K562 (cell line): ENCODE results near the gene DAPK3. TPM values are rescaled to one million over a fixed set of nuclear protein-coding genes. Genes with fewer than 3 reads are reported as not detected.
A peak's percentile ranks its signal among the peaks of the same experiment; 100 is the strongest.

Experiments used
- ATAC-seq: fragments of 200-7000 bp; cut with Tn5 transposase; 3 replicates; pipeline ENCODE4 v1.9.1; 2020; ENCODE audit warnings: moderate library complexity
- BruUV-seq: library from RNA; stranded (reverse); fragments of 400-500 nt; replicated peaks from 2 replicates; lab custom pipeline; 2021; lab: Mats Ljungman, UMichigan
- CTCF ChIA-PET: fragments of 300-600 bp; formaldehyde crosslinking; extraction: SDS; loops from one replicate; lab custom pipeline; 2021; ENCODE audit warnings: low intra/inter-chr PET ratio; lab: Yijun Ruan, JAX
- POLR2A ChIA-PET: fragments of 300-600, 350-650 bp; sonication (Branson Sonifier 250); formaldehyde crosslinking; extraction: SDS; loops from one replicate; lab custom pipeline; 2021; ENCODE audit warnings: antibody characterized with exemption, inconsistent platforms; lab: Yijun Ruan, JAX
- DNase-seq, 4 experiments: peaks; one replicate each; pipeline versions ENCODE4 v3.0.0 to v3.0.0-alpha.2; 2011 to 2018; ENCODE audit warnings: low spot score in 3 of 4, mixed read lengths in 3 of 4; ENCODE audit errors: extremely low read depth in 1 of 4
- FAIRE-seq: peaks from 2 replicates; lab custom pipeline; 2011; peaks lifted over from hg19 to GRCh38; lab: Jason Lieb, UNC
- H2AFZ ChIP-seq: 2 replicates; pipeline ENCODE4 v1.6.0; 2011; ENCODE audit warnings: low read depth, low read length, control low read depth, inconsistent platforms
- H3K27ac ChIP-seq: fragments of 200-600 bp; 3 replicates; pipeline ENCODE4 v1.8.0; 2011; ENCODE audit warnings: low read depth, mild to moderate bottlenecking, control low read depth, inconsistent platforms, low read length, moderate library complexity, mixed read lengths; ENCODE audit errors: extremely low read depth
- H3K27me3 ChIP-seq, 2 experiments: fragments of 300-600 bp in 1 of 2; 2 replicates in 1 of 2; 3 replicates in 1 of 2; pipeline versions ENCODE4 v1.6.0 to v1.8.0; 2011; ENCODE audit warnings: inconsistent platforms in 2 of 2, low read length in 2 of 2, mild to moderate bottlenecking in 1 of 2, mixed read lengths in 1 of 2, moderate library complexity in 1 of 2; ENCODE audit not compliant: control insufficient read depth in 2 of 2, insufficient read depth in 2 of 2
- H3K36me3 ChIP-seq: fragments of 300-600 bp; 3 replicates; pipeline ENCODE4 v1.8.0; 2011; ENCODE audit warnings: mild to moderate bottlenecking, low read length, inconsistent platforms; ENCODE audit not compliant: control insufficient read depth, insufficient read depth
- H3K4me1 ChIP-seq, 2 experiments: fragments of 200-600 bp in 1 of 2; replicated peaks in 1 of 2; 2 replicates in 1 of 2; 3 replicates in 1 of 2; pipeline versions ENCODE4 v1.5.1 to v1.8.0; 2011; ENCODE audit warnings: inconsistent platforms in 2 of 2, low read length in 2 of 2, mild to moderate bottlenecking in 1 of 2, mixed read lengths in 1 of 2, moderate library complexity in 1 of 2; ENCODE audit not compliant: control insufficient read depth in 2 of 2, insufficient read depth in 2 of 2
- H3K4me2 ChIP-seq: 2 replicates; pipeline ENCODE4 v1.6.1; 2011; ENCODE audit warnings: low read length, control low read depth, inconsistent platforms, mixed read lengths; ENCODE audit not compliant: insufficient read depth
- H3K4me3 ChIP-seq: fragments of 200-600 bp; sonication (generic), shearing (Covaris generic); 2 replicates; pipeline ENCODE4 v1.5.1; 2016; ENCODE audit warnings: control low read depth, inconsistent platforms
- H3K79me2 ChIP-seq: fragments of 200-600 bp; 3 replicates; pipeline ENCODE4 v1.8.0; 2011; ENCODE audit warnings: low read length, inconsistent platforms; ENCODE audit not compliant: control insufficient read depth, insufficient read depth
- H3K9ac ChIP-seq, 2 experiments: 2 replicates each; pipeline versions ENCODE4 v1.6.0 to v1.6.1; 2011; ENCODE audit warnings: low read depth in 2 of 2, low read length in 2 of 2, control low read depth in 1 of 2, inconsistent platforms in 1 of 2, mild to moderate bottlenecking in 1 of 2, mixed read lengths in 1 of 2; ENCODE audit not compliant: insufficient read depth in 1 of 2
- H3K9me1 ChIP-seq: one replicate; pipeline ENCODE4 v1.6.0; 2011; ENCODE audit warnings: inconsistent platforms, mild to moderate bottlenecking, low read length, moderate library complexity; ENCODE audit not compliant: control insufficient read depth, insufficient read depth
- H3K9me3 ChIP-seq: replicated peaks from 2 replicates; pipeline ENCODE4 v1.5.1; 2011; ENCODE audit warnings: low read depth, low read length, inconsistent platforms; ENCODE audit not compliant: control insufficient read depth, insufficient read depth
- H4K20me1 ChIP-seq: replicated peaks from 2 replicates; pipeline ENCODE4 v1.6.1; 2011; ENCODE audit warnings: low read length, inconsistent platforms, mixed read lengths; ENCODE audit not compliant: control insufficient read depth, insufficient read depth
- BHLHE40 ChIP-seq: IDR thresholded peaks from 2 replicates; pipeline ENCODE4 v1.6.1; 2011; ENCODE audit warnings: low read length, improper control_type of control experiment
- CREB3L1 ChIP-seq: fragments of 450-650 bp; IDR thresholded peaks from 2 replicates; pipeline ENCODE4 v1.6.1; 2014; ENCODE audit warnings: low read depth, mild to moderate bottlenecking, moderate library complexity, borderline replicate concordance
- GTF2F1 ChIP-seq: IDR thresholded peaks from 2 replicates; pipeline ENCODE4 v1.6.1; 2011; ENCODE audit warnings: low read depth, low read length, improper control_type of control experiment
- MTA3 ChIP-seq: fragments of 450-650 bp; formaldehyde crosslinking; IDR thresholded peaks from 2 replicates; pipeline ENCODE4 v1.6.1; 2017; ENCODE audit warnings: mild to moderate bottlenecking, borderline replicate concordance
- SMARCB1 ChIP-seq: IDR thresholded peaks from 2 replicates; pipeline ENCODE4 v1.6.1; 2011; ENCODE audit warnings: improper control_type of control experiment, low read depth; ENCODE audit not compliant: insufficient read length
- SNRNP70 ChIP-seq: fragments of 200-400 bp; formaldehyde crosslinking; optimal IDR thresholded peaks from 2 replicates; pipeline ENCODE3; 2017; ENCODE audit warnings: low read depth, low read length
- U2AF1 ChIP-seq: fragments of 200-400 bp; formaldehyde crosslinking; optimal IDR thresholded peaks from 2 replicates; pipeline ENCODE3; 2017; ENCODE audit warnings: mild to moderate bottlenecking, low read depth, low read length, moderate library complexity
- ZFP1 ChIP-seq: fragments of 450-650 bp; formaldehyde crosslinking; IDR thresholded peaks from 2 replicates; pipeline ENCODE4 v1.4.0; 2020; ENCODE audit warnings: mild to moderate bottlenecking, mixed read lengths
- ZNF143 ChIP-seq: sonication (generic); formaldehyde crosslinking; IDR thresholded peaks from 2 replicates; pipeline ENCODE4 v1.9.0; 2022; ENCODE audit warnings: mild to moderate bottlenecking, missing genetic modification reagents
- ZNF23 ChIP-seq: fragments of 250-450 bp; sonication (Bioruptor Pico); IDR thresholded peaks from 2 replicates; pipeline ENCODE4 v1.4.0; 2020; ENCODE audit warnings: mild to moderate bottlenecking
- ZNF277 ChIP-seq: fragments of 250-450 bp; sonication (Bioruptor Pico); IDR thresholded peaks from 2 replicates; pipeline ENCODE4 v1.8.0; 2022; ENCODE audit warnings: inconsistent platforms, mild to moderate bottlenecking, moderate library complexity, borderline replicate concordance
- WGBS: fragments of 100-300 bp; shearing (Covaris generic); methylation state at CpG from one replicate; pipeline ENCODE4 v1.1.6; 2016; ENCODE audit warnings: low coverage, mixed read lengths; ENCODE audit not compliant: insufficient coverage; ENCODE audit errors: missing lambda C conversion rate; 5-methylcytosine and 5-hydroxymethylcytosine counted together
- in situ Hi-C: fragments of 300-500 bp; cut with MboI; formaldehyde crosslinking; loops from 4 replicates; pipeline ENCODE4 v1.15.0; 2018; ENCODE audit warnings: inconsistent platforms, mixed read lengths
- intact Hi-C: fragments of 100-400 bp; cut with micrococcal nuclease; formaldehyde crosslinking; loops from 2 replicates; pipeline ENCODE4 v1.14.2; 2022
- polyA plus RNA-seq, 8 experiments: library from polyadenylated mRNA; depleted of rRNA in 4 of 8; stranded (reverse) in 5 of 8; unstranded in 3 of 8; fragments of >200 nt; fragmentation: Nextera tagmentation in 2 of 8; fragmentation: Illumina TruSeq in 1 of 8; extraction: Ambion mirVana in 2 of 8; extraction: Trizol in 1 of 8; gene quantifications; 2 replicates each; pipeline versions ENCODE4 v1.2.1 to v1.2.3, GENCODE V29; 2011 to 2014; ENCODE audit warnings: inconsistent platforms in 1 of 8, missing spikeins in 1 of 8
- total RNA-seq, 7 experiments: library from RNA; depleted of rRNA in 6 of 7; stranded (reverse); fragments of >200 nt in 6 of 7; fragmentation: Illumina TruSeq in 2 of 7; extraction: Trizol in 2 of 7; gene quantifications; 2 replicates each; pipeline versions ENCODE4 v1.2.1 to v1.2.3, GENCODE V29; 2011 to 2021; ENCODE audit warnings: low replicate concordance in 1 of 7

Gene DAPK3
- total and polyA plus RNA-seq, 9 of the 15 experiments (the other 6 are each of a cell fraction or from before 2014, with no cell fraction given) = 0.14 to 63.4 (median 25.0) TPM

GRCh38 chr19:4013886-4014540 is 43.1 kb upstream of the DAPK3 start:
- CTCF ChIA-PET = no interaction called here
- H3K4me1 ChIP-seq = peaks cover 2 to 80% of the 10 kb centered on the region in 2 experiments; a peak in 4 of 5 replicates
- peak overlapping the region in 1 of 2 experiments; percentile 75; a peak in 1 of 4 replicates for H3K9ac ChIP-seq
- DNase-seq = no peak
- 95% methylated on average over 17 of the region's 20 CpGs for WGBS
- intact Hi-C loops = no loop called here
- no peak overlapping the region for H3K4me3 ChIP-seq
- H3K36me3 ChIP-seq = peaks cover 68% of the 10 kb centered on the region; the same call in 1 of the 3 replicates
- no peak overlapping the region for H3K4me2 ChIP-seq
- no peaks in the 10 kb centered on the region for H3K9me1 ChIP-seq
- no peaks in the 10 kb centered on the region for H3K9me3 ChIP-seq
- in situ Hi-C loops = no loop called here
- BruUV-seq = no TSS peak
- no peak for FAIRE-seq
- peaks cover 42% of the 10 kb centered on the region for H3K79me2 ChIP-seq
- peaks cover 36% of the 10 kb centered on the region for H4K20me1 ChIP-seq
- no peak for TF ChIP-seq U2AF1
- no peak for TF ChIP-seq ZNF143
- no peak for TF ChIP-seq ZNF277 (CRISPR knock-in tag)
- TF ChIP-seq ZFP1 = no peak
- TF ChIP-seq SNRNP70 = no peak
- TF ChIP-seq SMARCB1 = no peak
- TF ChIP-seq BHLHE40 = no peak
- TF ChIP-seq GTF2F1 = no peak
- TF ChIP-seq ZNF23 (CRISPR knock-in tag) = no peak
- no peak for TF ChIP-seq CREB3L1
- TF ChIP-seq MTA3 = no peak
- TF ChIP-seq, all 486 proteins: peak for 0
- no peak overlapping the region for H2AFZ ChIP-seq
- no peak overlapping the region for H3K27ac ChIP-seq
- no peaks in the 10 kb centered on the region for H3K27me3 ChIP-seq
- POLR2A ChIA-PET = no interaction called here
- ATAC-seq = no peak
